WI38 (cell line): ENCODE measurements around the gene PBXIP1.

ENCODE experiments used
- H3K4me3 ChIP-seq: 2 replicates; pipeline ENCODE4 v1.5.1; 2011; ENCODE audit warnings: low read depth, mild to moderate bottlenecking, control low read depth, low read length
- CTCF ChIP-seq: IDR thresholded peaks from 2 replicates; pipeline ENCODE4 v1.5.1; 2012; ENCODE audit warnings: low read depth, mild to moderate bottlenecking, control low read depth, low read length

The PBXIP1 gene

DNA sequence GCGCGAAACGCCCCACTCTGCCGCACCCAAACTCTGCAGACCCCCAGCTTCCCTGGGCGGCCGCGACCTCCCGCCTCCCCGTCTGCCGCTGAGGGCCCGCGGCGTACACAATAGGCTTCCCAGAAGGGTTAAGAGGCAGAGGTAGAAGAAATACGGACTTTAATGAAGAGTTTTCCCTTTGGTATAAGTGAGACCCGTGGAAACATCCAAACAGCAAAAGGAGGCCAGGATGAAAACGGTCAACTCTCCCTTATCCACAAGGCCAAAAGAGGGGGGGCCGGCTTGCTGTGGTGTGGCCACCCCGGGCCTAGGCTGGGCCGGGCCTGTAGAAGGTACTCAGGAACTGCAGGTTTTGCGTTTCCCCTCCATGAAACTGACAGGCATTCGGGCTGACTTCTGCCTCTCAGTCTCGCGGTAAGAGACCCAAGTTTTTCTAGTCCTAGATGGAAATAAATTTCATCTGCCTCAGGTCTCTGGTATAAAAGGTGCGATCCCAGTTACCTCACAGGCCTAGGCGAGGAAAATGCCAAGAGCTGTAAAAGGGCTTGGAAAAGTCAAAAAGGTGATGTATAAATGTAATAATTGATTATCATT, 6.4 kb upstream of the PBXIP1 start:
- peak overlapping the region; percentile 75 for H3K4me3 ChIP-seq
- TF ChIP-seq CTCF: no peak

GRCh38 chr1:154961207-154962155, 5.6 kb upstream of the PBXIP1 start, which contains the start of gene PYGO2:
Gene PYGO2 (minus strand): TSS chr1:154961782. CDS start chr1:154961576, 206 bp downstream.
- peak; percentile 29; the same call in 1 of the 2 replicates for TF ChIP-seq CTCF
- peak within 1 kb of the TSS; percentile 75 for H3K4me3 ChIP-seq

- no peak for TF ChIP-seq CTCF
- H3K4me3 ChIP-seq: peak overlapping the region; percentile 75
Measured at GRCh38 chr1:154960446-154961136, 4.7 kb upstream of the PBXIP1 start.

DNA sequence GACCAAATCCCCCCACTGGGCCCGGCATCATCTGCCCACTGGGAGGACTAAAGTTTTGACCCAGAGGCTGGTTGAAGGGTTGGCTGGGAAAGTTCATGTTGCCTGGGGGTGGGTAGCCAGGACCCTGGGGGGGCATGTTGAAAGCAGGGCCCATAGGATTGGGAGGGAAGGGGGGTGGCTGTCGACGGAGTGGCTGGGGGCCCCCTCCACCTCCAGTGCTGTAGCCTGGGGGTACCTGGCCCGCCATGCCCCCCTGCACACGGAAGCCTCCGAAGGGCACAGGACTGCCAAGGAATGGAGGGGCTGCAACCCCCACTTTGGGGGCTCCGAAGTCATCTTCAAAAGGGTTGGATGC, 3.5 kb upstream of the PBXIP1 start:
- no peak overlapping the region for H3K4me3 ChIP-seq
- no peak for TF ChIP-seq CTCF

GRCh38 chr1:154958681-154959425, 3.0 kb upstream of the PBXIP1 start:
- TF ChIP-seq CTCF: no peak
- no peak overlapping the region for H3K4me3 ChIP-seq

GRCh38 chr1:154958036-154958435, 2.1 kb upstream of the PBXIP1 start:
- no peak overlapping the region for H3K4me3 ChIP-seq
- TF ChIP-seq CTCF: no peak
